T-helper 9 cell (primary cell): ENCODE results near the gene ATP11A.
"Not testable (repeated sequence)": the region's sequence is repeated elsewhere in the genome, so short reads cannot be mapped to it uniquely, and the experiment has no call there.

Source experiments
- DNase-seq: peaks from one replicate; pipeline ENCODE4 v3.0.0-alpha.2; 2020

ATP11A gene

DNA sequence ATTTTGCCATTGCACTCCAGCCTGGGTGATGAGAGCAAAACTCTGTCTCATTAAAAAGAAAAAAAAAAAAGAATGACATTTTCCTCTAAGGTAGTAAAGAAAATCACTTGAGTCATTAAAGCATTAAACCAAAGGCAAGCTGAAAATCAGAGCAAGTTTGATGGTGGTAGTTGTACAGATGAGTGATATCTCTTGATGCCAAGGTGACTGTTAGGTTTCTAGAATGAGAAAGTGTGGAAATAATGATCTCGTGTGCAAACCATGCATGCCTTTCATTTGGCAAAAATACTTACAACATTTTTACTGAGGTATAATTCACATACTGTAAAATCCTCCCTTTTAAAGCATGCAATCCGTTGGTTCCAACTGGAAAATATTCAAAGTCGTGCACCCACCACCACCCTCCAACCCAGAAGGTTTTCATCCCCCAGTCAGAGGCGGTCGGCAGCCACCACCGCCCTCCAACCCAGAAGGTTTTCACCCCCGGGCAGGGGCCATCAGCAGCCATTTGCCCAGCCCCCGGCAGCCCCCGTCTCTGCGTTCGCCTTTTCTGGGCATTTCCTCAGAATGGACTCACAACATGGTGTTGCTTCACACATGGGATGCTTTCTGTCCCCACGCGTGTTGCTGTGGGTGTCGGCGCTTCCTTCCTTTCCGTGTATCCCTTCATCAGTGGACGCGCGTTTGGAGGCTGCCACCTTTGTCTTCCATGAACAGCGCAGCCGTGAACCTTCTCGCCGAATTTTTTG lies 90.2 kb downstream of the ATP11A start:
- no peak for DNase-seq

GRCh38 chr13:112781287-112781686 lies 91.4 kb downstream of the ATP11A start:
- no peak for DNase-seq

- DNase-seq = no peak
These were observed 92.1 kb downstream of the ATP11A start for GRCh38 chr13:112781881-112782361.

DNA sequence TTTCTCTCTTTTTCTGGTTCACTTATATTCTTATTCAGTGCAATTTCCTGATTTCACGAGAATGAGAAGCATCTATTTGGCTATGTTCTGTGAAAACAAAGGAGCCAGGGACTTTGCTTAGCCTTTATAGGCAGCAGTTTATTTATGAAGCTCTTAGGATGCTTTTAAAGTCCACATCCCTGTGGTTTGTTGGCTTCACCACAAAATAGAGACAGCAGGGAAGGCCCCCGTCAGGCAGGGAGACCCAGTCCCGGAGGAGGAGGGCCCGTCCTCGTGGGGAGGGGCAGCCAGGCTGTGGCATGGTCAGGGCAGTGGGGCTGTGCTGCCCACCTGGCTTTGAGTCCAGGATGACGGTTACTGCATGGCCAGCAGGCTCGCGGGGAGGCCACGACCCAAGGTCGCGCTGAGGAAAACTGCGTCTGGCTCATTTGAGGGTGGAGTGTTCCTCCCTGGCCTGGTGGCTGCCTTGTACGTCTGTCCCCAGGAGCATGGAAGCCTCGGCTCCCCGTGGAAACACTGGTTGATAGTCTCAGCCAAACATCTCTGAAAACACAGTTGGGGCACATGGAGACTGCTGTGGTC lies 92.7 kb downstream of the ATP11A start:
- DNase-seq = no peak

DNA sequence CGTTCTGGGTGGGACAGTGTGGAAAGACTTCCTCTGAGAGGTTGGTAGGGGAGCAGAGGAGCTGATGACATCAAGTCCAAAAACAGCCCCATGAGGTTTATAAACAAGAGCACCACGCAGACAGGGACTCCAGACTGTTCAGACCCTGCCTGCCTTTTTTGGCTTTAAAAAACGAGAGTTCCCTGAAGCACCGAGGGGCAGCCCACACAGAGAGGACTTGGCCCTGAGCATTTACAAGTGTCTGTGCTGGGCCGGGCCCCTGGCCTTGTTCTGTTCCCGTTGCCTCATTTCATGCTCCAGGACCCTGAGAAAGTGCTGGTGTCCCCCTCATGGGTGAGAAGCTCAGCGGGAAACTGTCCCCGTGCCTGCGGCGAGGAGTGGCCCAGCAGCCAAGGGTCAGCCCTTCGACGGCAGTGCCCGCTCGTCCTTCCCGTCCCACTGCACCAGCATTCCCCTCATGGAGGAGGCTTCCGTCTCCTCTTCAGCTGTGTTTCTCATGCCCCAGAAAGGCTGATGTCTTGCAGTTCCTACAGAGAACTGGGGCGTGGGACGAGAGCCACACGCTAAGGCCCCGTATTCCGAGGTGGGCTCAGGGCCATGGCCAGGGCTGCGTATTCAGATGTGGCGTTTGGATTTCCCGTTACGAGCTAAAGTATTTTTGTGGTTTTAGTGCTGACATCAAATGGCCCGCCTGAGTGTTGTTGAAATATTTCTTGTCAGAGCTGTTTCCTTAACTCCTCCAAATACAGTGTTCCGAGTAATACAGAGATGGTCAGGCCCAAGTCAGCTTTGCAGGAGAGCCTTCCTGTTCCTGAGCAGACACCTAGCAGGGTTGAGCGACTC lies 93.5 kb downstream of the ATP11A start:
- DNase-seq = no peak

GRCh38 chr13:112783978-112784371 lies 94.1 kb downstream of the ATP11A start:
- DNase-seq = no peak

- DNase-seq = no peak
These were observed 95.1 kb downstream of the ATP11A start for GRCh38 chr13:112784811-112785482.

DNA sequence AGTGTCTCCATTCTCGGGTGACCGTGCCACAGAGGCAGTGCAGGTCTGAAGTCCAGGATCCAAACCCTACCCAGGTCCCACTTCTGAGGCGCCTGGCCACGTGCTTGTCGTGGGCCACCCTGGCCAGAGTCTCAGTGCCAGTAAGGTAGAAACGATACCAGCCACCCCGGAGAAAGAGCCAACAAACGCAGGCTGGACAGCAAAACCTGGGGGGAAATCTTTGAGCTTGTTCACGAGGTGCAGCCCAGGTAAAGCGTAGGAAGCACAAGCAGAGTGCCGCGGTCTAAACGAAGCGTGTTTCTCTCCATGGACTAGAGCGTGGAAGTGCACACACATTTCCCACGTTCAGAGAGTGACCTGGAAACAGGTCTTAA lies 95.6 kb downstream of the ATP11A start:
- no peak for DNase-seq

GRCh38 chr13:112786810-112787209 lies 97.0 kb downstream of the ATP11A start:
- DNase-seq = not testable (repeated sequence)

DNA sequence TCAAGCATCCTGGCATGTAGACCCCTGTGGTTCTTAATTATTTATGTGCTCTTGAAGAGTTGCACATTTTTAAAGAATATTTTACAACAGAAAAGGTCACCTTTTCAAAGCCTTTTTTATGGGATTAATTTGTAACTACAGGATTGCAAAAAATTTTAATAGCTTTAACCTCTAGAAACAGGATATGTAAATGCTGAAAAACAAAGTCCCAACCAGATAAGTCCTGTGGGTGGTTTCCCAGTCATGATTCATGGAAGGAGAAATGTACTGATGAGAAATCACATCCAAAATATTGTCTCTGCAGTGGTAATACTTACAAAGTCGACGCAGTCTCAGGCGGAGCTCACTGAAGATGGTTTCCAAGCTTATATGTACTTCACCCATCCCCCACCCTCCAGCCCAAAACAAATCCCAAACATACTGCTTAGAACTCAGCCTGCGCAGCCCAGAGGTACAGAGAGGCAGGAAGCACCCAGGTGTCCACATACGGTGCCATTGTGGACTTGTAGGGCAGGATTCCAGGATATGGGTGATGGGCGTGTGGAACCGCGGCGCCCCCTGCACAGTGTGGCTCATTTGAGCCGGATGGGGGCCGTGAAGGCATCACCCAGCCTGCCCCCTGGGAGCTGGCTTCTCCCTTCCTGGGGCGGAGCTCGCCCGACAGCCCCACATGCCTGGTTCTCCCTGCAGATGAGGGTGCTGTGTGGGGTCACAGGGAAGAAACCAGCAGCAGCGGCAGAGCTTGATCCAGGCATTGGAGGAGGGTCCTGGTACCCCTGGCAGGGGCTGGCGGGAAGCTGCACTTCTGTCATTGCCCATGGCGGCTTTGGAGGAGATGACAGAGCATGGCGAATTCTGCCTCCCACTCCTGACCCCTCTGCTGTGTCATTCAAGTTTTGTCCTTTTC lies 101.2 kb downstream of the ATP11A start:
- DNase-seq = no peak

- DNase-seq = no peak
These were observed 102.0 kb downstream of the ATP11A start for GRCh38 chr13:112791663-112792440.

GRCh38 chr13:112792511-112792910 lies 102.7 kb downstream of the ATP11A start:
- no peak for DNase-seq

- DNase-seq = no peak
These were observed 104.0 kb downstream of the ATP11A start for GRCh38 chr13:112793545-112794445.

DNA sequence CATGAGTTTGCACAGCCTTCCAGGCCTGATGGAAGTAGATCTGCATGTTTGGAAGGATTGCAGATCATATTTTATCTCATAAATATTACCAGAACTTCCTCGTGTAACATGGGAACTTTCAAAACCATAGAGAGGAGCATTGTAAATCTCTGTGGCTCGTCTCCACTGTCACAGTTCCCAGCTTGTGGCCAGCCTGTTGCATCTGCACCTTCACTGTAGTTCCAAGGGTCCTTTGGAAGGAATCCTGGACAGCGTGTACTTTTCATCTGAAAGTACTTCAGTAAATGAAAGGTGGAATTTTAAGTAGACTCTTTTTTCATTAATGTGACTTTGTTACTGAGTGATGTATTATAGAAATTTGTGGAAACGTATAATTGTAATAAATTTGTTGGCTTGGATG lies 105.4 kb downstream of the ATP11A start:
- DNase-seq = no peak

DNA sequence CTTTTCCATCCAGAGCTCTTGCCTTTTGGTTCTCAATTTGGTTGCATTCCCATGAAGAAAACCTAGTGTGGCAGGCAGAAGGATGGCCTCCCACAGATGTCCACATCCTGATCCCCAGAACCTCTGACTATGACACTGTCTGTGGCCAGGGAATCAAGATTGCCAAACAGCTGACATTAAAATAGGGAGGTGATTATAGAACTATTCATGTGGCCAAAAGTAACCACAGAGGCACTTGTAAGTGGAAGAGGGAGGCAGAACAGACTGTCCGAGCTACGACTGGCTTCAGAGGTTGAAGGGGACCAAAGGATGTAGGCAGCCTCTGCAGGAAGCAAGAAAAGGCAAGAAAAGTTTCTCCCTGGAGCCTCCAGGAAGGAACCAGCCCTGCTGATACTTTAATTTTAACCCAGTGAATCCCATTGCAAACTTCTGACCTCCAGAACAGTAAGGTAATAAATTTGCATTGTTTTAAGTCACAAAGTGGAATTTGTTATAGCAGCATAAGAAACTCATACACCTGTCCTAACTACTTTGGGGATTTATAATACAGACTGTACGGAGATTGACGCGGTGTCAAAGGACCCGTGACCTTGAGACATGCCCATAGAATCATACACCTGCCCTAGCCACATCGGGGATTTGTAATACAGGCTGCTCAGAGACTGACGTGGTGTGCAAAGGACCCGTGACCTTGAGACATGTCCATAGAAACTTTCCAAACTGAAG lies 106.5 kb downstream of the ATP11A start:
- DNase-seq = no peak

DNA sequence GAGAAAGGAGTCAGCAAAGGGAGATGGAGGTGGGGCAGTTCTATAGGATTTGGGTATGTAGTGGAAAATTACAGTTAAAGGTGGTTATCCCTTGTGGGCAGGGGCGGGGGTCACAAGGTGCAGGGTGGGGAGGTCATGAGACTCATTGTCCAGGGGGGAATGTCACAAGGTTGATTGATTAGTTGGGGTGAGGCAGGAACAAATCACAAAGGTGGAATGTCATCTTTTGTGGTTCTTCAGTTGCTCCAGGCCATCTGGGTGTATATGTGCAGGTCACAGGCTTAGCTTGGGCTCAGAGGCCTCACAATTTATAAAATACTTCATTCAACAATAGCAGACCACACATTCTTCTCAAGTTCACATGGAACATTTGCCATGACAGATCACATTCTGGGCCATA lies 109.6 kb downstream of the ATP11A start:
- DNase-seq = no peak

GRCh38 chr13:112800057-112800456 lies 110.2 kb downstream of the ATP11A start:
- no peak for DNase-seq

- DNase-seq = not testable (repeated sequence)
These were observed 111.0 kb downstream of the ATP11A start for GRCh38 chr13:112800807-112801206.

- no peak for DNase-seq
These were observed 113.0 kb downstream of the ATP11A start for GRCh38 chr13:112802802-112803195.
